HG02623 (cell line): ENCODE data around the gene CLDN11.

Experiments used
- ATAC-seq: cut with Tn5 transposase; IDR thresholded peaks from one replicate; pipeline ENCODE4 v1.9.1; 2021; ENCODE audit warnings: moderate library complexity; ENCODE audit not compliant: unreplicated experiment

The CLDN11 gene

DNA sequence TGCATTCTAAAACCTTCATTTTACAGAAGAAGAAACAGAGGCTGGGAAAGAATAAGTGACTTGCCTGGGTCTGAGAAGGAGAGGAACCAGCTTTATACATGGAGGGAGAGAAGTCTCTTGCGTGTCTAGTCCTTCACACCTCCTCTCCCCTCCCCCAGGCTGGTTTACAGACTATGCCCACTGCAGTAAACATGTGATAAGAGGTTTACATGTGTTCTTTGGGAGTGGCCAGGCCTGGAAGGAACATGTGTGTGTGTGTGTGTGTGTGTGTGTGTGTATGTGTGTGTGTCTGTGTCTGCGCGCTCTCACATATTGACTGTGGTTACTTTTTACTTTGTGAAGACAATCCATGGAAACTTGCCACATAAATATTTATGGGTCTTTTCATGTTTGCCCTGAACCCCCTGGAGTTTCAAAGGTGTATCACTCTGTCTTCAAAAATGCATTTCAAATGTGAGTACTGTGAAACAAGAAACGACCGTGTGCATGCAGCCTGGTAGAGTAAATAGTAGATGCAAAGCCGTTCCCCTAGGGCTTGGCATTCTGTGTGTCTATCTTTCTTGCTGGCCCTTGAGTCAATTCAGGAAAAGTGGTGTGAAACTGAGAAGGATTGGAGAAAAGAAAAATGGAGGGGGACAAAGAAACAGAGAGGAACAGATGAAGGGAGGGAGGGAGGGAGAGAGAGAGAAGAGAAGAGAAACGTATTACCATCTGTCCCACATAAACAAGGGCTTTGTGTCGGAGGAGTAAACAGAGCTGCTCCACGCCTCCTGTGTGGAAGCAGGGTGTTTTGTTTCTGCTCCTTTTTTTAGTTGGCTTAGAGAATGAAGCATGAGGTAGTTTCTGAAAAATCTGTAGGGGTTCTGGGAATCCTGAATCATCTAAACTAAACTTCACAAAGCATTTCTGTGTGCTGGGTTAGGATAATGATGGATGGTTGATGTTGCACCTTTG is 51.7 kb downstream of the CLDN11 start:
- no peak for ATAC-seq

DNA sequence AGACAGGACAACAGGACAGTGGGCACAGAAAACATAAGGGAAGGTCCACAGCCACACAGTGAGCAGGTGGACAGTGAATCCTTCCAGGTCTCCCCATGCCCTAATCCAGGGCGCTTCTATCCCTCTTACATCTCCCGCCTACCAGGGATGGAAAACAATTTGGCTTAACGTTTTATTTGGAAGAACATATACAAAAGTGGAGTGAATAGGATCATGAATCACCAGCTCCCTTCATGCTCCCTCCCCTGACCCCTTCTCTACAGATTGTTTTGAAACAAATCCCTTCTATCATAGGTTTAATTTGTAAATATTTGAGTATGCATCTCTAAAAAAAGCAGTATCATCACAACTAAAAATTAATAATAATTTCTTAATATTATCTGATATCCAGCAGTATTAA is 52.5 kb downstream of the CLDN11 start:
- no peak for ATAC-seq

DNA sequence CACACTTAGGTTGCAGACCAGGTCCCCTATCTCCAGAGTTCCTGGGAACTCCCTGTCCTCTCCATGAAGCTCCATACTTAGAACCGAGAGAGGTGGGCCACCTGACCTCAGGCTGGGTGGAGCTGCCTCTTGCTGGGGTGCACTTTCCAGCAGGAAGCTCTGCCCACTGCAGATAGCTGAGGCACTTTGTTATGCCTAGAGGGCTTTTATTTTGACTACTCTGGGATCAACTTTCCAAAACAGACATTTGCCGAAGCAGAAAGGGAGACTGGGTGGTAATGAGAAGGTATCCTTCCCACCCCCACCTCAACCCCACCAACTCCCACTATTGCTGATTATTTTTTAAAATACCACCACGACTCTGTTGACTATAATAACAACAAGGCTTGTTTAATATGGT is 54.7 kb downstream of the CLDN11 start:
- ATAC-seq = no peak

DNA sequence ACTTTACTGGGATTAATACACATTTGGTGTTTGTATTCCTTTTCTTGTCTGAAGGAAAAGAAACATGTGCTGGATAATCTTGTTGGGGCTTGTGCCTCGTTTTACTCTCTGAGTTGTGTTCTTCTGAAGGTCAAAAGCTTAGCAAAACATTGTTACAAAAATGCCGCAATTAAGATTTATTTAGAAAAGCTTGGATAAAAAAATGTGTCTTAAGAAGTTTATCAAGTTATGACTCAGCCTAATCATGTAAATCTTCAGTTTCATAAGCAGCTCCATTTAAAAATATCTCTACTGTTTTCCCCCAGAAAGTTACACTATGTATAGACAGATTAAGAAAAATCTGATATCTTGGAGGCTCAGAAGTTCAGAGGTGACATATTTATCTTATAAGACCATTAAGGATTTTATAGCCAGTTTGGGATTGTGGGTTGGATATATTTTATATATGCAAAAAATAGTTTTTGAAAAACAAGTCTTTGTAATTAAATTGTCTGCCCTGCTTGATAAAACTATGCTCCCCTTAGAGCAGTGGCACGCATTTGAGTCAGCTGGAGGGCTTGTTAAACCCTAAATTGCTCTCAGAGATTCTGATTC is 56.5 kb downstream of the CLDN11 start:
- ATAC-seq = no peak

DNA sequence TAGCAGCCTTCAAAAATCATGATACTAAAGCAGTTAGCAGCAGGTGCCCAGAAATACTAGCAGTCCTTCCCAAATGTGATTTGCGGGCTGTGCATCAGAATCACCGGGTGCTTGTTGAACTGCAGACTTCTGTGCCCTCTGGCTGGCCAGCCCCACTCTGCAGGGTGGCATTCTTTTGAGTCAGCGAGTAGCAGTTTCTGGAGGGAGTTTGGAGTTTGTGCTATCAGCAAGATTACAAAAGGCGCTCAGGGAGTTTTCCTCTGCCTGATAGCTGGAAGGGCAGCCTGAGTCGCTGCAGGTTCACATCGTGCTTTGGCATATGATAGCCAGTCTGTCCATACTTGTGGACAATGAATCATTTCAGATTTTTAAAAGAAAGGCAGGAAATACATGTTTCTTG is 57.6 kb downstream of the CLDN11 start:
- no peak for ATAC-seq

DNA sequence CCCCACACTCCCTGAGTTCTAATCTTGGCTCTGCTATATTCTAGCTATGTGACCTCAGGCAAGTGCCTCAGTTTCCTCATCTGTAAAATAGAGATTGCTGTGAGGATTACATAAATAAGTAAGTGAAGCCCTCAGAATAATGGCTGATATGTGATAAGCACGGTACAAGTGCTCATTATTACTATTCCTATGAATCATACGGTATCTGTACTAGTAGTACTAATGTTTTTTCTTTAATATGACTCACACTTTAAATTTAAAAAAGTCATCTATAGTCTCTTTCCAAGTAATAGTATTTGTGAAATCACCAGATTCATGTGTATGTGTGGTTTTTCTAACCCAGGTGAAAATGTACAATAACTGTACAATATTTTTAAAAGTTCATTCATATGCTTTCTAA is 58.7 kb downstream of the CLDN11 start:
- ATAC-seq = no peak

DNA sequence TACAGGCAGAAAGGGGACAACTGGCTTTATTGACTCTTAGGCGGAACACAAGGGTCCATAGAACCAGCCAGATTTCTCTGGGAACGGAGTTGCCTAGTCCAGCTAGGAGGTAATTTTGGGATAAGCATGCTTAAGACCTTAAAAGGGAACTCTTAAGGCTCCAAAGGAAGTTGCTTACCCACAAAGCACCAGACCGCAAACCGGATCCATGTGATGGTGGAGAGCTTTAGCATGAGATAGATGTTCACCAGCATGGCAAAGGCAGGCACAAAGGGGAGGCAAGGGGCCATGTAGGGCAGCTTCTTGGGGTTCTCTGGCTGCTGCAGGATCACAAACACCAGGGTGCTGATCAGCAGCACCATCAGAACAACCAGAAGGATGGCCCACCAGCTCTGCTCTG is 61.4 kb downstream of the CLDN11 start:
- ATAC-seq = no peak

DNA sequence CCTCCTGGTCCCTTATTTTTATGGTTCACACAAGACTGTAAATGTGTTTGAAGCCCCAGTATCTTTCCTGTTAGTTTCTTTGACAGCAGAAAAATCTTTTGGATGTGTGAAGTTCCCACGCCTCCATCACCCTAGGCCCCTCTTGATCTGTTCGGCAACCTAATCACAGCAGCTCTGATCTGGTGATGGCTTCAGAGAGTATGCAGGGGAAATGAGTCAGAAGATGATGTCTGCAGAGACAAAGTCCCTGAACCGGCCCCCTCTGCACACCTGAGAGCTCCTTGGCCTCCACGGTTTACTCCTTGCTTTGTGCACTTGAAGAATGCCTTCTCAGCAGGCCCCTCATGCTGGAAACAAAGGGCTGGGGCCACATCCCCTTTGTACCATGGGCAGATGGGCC is 63.5 kb downstream of the CLDN11 start:
- ATAC-seq = no peak

DNA sequence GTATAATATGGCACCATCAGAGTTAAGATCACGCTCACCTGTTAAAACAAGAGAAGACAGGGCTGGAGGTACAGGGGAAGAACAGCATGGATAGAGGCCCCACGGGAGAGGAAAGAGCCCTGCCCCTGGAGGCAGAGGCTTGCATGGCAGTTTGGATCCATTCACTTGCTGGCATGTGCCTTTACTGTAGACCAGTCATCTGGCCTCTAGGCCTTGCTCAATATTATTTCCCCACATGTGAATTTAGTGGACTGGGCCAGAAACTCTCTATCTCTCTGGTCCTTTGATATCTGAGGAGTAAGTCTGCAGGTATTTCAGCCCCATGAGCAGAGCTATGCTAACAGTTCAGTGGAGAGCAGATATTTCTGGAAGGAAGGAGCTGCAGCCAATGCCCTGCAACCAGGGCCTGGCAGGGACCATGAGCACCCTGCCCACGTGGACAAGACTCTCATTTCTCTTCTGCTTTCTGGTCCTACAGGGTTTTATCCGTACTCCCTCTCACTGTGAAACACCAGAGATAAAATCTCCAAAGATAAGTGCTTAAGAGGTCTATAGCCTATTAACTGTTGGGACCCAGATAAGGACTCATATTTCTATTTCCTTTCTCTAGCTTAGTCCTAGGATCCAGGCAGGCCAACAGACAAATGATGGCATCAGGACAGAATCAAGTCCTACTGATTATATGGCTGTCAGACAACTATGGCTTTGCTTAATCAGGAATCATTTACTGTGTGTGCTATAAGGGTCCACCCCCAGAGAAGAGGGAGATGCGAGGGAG is 65.0 kb downstream of the CLDN11 start:
- ATAC-seq = no peak
